GM12891 (cell line): ENCODE measurements around the gene L3MBTL3.

Experiments
- POLR2A ChIP-seq: IDR thresholded peaks from 2 replicates; pipeline ENCODE4 v1.6.1; 2011; ENCODE audit warnings: low read depth, low read length, control low read depth
- POLR2AphosphoS5 ChIP-seq: IDR thresholded peaks from 2 replicates; pipeline ENCODE4 v1.6.1; 2011; ENCODE audit warnings: low read depth, low read length, control low read depth
- SPI1 ChIP-seq: IDR thresholded peaks from 2 replicates; pipeline ENCODE4 v1.6.1; 2011; ENCODE audit warnings: low read depth, low read length, control low read depth
- TAF1 ChIP-seq: IDR thresholded peaks from 2 replicates; pipeline ENCODE4 v1.6.1; 2011; ENCODE audit warnings: low read depth, low read length, control low read depth

GRCh38 chr6:130008236-130008873 is 10.0 kb upstream of the L3MBTL3 start:
- TF ChIP-seq POLR2A (no peak), TAF1 (no peak), SPI1 (no peak), POLR2AphosphoS5 (no peak)
